NOMO-1 treated with DMSO at 0.1 percent for 48 hours (cell line): ENCODE measurements around the gene AMZ1.

Experiments
- DNase-seq: peaks from one replicate; lab custom pipeline; 2025; ENCODE audit not compliant: unreplicated experiment; lab: John Stamatoyannopoulos, UW

Gene AMZ1

GRCh38 chr7:2764621-2765020 is 76.6 kb downstream of the AMZ1 start:
- DNase-seq: no peak
